GM21786 (cell line): Measurements from ENCODE around the gene C13orf46.
"Not testable (repeated sequence)": the region's sequence is repeated elsewhere in the genome, so short reads cannot be mapped to it uniquely, and the experiment has no call there.

ENCODE experiments used
- ATAC-seq: cut with Tn5 transposase; IDR thresholded peaks from one replicate; pipeline ENCODE4 v1.9.1; 2021; ENCODE audit not compliant: unreplicated experiment

The C13orf46 gene

DNA sequence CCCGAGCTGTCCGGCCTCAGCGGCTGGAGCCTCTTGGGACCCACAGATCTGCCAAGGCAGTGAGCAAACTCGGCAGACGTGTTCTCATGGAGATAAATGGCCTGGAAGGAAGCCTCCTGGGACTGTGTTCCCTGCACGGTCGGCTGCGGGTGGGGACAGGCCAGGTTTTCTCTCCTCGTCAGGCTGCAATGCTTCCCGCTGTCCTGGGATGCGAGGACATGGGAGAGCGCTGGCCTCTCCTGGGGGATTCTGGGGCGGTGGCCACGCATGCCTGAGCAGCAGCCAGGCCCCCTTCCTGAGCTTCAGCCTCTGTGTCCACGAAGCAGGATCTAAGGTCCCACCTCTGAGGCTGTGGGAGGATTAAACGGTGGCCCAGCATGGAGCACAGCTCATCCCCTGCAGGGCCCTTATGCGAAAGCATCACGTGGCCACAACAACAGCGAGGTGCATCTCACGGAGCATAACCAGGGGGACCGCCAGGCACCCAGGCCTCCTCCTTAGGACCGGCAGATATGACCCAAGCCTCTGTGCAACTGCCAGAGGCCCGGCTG, 21.2 kb upstream of the C13orf46 start:
- no peak for ATAC-seq

DNA sequence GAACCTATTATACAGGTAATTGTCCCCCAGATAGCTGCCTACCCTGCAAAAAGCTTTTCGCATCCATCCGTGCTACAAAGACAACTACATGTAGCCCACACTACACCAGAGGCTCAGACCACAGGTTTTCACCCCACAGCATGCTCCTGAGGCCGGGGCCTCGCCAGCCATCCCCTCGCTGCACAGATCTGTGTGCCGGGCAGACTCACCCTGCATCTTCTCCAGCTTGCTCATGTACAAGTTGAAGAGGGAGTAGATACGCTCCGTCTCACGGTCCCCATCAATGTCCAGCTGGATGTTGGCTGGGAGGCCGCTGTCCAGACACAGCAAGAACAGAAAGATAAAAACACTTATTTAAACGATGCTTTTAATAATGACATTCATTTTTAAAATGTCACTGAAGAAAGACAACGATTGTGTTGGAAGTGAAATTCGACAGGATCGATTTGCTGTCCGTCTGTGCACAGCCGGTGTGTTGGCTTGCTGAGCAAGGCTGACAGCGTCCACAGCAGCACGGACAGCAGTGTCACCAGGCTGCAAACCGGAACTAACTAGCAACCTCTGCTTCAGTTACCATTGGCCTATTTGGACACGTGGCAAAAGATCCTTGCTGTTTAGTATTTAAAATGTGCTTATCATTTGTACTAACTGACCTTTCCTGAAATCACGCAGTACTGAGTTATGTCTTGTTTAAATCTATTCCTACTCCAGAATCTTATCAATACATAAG, 18.6 kb upstream of the C13orf46 start:
- no peak for ATAC-seq

DNA sequence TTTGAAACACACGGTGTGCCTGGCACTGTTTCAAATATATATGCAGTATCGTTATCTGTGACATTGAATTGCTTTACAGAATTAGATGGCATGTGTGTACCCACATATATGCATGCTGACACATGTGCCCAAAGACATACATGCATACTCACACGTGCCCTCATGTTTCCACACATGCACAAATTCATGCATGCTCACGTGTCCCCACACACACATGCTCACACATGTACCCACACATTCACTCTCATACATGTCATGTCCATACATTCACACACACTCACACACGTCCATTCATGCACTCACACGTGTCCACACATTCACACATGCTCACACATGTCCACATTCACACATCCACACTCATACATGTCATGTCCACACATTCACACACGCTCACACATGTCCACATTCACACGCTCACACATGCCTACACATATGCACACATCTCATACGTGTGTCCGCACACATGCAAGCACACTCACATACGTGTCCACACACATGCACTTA, 17.9 kb upstream of the C13orf46 start:
- ATAC-seq, result no peak

DNA sequence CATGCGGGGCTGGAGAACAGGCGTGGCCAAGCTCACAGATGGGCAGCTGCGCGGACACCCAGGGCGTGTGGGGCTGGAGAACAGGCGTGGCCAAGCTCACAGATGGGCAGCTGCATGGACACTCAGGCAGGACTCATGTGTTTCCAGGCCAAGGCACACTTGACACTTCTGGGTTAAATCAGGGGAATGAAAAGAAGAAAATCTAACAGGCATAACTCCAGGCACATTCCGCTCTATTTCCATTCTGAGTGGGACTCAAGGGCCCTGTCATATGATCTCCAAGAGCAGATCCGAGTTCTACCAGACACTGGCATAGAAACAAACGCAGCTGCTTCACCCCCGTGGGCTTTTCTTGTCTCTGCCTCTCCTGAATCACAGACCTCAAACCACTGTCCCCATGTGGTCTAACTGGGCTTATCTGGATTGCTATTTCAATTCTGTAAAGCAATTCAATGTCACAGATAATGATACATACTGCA, 17.4 kb upstream of the C13orf46 start:
- ATAC-seq, result no peak

DNA sequence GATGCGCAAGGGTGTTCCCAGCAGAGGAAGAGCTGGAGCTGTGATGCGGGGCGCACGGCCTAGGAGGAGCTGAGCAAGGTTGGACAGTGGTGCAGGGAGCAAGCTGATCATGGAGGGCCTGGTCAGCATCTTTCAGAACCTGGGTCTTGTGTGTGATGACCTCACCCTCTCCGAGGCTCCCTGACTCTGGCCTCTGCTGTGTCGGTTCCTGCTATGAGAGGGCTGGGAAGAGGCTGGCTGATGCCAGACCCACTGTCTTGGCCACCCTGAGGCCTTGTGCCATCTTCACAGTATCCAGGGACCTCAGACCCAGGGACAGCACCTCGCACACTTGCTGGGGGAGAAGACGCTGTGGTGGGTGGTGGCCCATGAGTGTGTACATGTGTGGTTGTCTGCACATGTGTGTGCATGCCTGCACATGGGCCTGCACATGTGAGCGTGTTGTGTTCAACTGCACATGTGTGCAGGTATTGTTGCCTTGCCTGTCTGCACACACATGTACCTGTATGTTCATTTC, 16.5 kb upstream of the C13orf46 start:
- ATAC-seq, result no peak

DNA sequence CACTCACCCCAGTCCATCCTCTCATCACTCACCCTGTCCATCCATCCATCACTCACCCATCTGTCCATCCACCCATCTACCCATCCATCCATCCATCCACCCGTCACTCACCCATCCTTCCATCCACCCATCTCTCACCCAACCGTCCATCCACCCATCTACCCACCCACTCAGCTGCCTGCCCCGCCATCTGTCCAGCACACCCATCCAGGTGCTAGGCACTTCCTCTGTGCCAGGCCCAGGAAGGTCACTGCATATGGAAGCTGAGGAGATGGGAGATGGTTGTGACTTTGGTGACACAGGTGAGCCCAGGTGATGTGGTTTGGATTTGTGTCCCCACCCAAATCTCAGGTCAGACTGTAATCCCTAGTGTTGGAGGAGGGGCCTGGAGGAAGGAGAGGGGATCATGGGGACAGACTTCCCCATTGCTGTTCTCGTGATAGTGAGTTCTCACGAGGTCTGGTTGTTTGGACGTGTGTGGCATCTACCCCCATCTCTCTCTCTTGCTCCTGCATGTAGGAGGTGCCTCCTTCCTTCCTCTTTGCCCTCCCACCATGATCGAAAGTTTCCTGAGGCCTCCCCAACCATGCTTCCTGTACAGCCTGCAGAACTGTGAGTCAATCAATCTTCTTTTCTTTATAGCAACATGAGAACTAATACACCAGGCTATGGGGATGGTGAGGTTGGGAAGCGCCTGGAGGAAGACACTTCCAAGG, 15.9 kb upstream of the C13orf46 start:
- ATAC-seq, result no peak

DNA sequence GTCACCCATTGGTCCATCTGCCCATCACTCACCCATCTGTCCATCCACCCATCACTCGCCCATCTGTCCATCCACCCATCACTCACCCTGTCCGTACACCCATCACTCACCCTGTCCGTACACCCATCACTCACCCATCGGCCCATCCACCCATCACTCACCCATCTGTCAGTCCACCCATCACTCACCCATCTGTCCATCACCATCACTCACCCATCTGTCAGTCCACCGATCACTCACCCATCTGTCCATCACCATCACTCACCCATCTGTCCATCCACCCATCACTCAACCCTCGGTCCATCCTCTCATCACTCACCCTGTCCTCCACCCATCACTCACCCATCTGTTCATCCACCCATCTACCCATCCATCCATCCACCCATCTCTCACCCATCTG, 15.0 kb upstream of the C13orf46 start:
- not testable (repeated sequence) for ATAC-seq

DNA sequence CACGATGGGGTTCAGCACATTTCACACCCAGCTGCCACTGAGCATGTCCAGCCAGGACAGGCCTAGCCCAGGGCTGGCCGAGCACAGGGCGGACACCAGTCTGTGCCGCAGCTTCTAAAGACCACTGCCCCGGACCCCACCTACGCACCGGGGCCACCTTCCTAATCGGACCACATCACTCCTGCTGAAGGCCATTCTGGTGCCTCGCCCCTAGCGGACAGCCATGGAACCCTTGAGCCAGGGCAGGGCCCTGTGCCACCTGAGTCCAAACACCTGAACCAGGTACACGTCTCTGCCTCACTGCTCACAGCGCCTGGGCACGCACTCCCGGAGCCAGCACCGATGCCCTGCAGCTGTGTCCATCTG, 8.4 kb upstream of the C13orf46 start:
- no peak for ATAC-seq

DNA sequence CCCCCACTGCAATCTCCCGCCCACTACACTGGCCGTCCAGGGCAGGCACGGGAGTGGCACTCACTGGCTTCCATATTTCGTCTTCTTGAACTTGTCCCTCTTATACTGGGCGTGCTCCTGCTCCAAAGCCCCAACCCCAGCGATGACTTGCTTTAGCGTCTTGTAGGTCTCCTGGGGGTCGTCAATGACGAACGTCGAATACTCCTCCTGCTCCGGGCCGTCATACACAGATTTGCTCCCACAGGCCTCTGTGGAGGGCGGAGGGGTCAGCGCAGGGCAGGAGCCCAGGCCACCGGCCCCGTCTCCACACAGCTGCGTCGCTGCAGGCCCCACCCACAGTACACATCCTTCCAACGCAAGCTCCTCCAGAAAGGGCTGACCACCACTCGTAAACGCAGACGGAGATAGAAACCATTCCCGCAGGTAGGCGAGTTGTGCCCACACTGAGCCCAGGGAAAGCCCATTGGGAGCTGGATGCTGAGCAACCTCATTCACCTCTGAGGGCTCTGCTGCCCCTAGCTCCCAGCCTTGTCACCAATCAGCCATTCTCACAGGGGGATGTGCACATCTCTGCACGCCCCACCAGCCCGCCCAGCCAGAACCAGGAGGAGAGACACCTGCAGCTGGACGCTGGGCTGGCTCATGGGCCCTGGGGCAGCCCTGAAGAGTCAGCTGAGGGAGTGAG, 7.9 kb upstream of the C13orf46 start:
- ATAC-seq, result no peak

DNA sequence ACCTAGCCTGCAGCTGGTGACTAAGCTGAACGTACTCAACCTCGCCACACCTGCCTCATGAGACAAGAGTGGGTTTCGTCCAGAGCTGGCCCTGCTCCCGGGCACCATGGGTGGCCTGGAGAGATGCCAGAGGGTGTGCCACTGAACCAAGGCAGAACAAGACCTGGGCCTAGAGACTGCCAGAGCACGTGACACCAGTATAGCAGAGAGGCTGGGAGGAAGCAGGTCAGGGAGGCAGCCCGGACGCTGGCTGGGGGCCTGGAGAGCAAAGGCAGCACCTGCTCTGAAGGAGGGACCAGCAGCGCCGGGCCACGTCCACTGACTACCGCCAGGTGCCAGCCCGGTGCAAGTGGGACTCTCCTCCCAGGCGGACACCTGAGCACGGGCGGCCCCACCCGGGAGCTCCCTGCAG, 7.3 kb upstream of the C13orf46 start:
- ATAC-seq, result no peak

DNA sequence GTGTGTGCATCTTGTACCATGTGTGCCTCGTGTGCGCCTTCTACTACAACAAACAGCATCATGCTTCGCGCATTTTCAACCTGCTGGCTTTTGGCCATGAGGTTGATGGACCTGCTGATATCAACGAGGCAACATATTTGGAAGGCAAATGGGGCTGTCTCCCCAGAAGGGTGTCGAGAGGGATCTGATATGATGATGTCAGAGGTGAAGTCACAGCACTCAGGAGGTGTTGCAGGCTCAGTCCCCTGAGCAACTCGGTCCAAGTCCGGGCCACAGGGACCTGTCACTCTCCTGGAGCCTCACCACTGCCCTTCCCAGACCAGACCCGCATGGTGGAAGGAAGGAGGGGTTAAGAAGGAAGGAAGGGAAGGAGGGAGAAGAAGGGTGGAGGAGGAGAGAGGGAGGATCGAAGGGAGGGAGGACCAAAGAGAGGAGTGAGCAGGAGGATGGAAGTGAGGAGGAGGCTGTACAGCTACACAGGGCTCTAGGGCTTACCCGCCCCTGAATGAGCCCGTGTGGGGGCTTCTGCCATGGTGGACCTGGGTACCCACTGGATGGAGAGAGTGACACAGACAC, 6.7 kb upstream of the C13orf46 start:
- no peak for ATAC-seq

DNA sequence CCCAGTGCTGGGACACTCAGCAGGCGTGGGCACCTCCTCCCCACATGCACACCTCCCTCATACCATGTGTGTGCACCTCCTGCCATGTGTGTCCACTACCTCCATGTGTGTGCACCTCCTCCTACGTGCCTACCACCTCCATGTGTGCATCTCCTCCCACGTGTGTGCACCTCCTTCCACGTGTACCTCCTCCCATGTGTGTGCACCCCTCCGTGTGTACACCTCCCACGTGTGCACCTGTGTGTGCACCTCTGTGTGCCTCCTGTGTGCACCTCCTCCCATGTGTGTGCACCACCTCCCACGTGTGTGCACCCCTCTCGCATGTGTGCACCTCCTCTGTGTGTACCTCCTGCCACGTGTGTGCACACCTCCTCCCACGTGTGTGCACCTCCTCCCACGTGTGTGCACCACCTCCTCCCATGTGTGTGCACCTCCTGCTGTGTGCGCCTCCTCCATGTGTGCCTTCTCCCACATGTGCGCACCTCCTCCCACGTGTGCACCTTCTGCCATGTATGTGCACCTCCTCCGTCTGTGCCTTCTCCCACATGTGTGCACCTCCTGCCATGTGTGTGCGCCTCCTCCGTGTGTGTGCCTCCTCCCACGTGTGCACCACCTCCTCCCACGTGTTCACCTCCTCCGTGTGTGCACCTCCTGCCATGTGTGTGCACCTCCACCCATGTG, 6.1 kb upstream of the C13orf46 start:
- no peak for ATAC-seq

DNA sequence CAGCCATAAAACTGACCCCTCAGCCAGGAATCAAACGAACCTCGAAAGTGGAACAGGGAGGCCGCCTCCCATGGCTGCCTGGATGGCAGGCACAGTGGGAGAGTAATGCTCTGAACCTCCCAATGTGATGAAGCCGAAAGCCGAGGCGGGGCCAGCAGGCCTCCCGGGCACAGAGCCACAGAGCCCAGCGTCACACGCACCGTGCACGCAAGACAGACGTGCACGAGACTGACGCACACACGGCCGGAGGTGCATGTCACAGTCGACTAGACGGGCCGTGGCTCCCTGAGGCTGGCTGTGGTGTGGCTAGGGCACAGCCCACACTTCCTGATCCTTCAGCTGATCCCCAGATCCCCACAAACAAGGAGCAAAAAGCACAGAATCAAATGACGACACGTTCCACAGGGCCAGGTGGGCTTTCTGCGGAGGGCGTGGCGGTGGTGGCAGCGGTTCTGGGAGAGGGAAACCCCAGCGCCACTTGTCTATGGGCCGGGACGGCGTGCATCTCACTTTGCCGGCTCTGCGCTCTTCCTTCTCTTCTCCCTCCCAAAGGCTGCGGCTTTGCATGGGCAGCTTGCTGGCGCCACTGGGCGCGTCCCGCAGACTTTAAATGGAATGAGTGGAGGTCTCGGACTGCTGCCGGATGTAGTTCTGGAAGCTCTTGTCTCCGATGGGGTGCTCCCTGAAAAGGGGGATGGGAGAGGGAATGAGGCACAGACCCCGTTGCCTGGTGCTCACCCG, 5.0 kb upstream of the C13orf46 start:
- ATAC-seq, result no peak

DNA sequence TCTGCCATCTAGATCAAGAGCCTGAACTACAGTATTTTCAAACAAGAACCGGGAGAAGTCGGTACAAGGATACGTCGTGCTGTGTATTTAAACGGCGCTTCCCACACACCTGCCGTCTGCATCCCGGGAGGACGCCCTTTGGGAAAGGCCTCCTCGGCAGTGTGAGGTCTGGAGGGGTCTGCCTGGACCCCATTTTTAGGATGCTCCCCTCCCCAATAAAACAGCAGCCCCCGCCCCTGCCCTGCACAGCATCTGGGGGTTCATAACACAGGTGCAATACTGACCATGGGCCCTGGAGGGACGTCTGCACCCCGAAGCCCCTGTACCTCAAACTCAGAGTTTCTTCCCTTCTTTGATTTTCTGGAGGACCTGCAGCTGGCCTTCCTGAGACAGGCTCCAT, 4.1 kb upstream of the C13orf46 start:
- ATAC-seq, result no peak

DNA sequence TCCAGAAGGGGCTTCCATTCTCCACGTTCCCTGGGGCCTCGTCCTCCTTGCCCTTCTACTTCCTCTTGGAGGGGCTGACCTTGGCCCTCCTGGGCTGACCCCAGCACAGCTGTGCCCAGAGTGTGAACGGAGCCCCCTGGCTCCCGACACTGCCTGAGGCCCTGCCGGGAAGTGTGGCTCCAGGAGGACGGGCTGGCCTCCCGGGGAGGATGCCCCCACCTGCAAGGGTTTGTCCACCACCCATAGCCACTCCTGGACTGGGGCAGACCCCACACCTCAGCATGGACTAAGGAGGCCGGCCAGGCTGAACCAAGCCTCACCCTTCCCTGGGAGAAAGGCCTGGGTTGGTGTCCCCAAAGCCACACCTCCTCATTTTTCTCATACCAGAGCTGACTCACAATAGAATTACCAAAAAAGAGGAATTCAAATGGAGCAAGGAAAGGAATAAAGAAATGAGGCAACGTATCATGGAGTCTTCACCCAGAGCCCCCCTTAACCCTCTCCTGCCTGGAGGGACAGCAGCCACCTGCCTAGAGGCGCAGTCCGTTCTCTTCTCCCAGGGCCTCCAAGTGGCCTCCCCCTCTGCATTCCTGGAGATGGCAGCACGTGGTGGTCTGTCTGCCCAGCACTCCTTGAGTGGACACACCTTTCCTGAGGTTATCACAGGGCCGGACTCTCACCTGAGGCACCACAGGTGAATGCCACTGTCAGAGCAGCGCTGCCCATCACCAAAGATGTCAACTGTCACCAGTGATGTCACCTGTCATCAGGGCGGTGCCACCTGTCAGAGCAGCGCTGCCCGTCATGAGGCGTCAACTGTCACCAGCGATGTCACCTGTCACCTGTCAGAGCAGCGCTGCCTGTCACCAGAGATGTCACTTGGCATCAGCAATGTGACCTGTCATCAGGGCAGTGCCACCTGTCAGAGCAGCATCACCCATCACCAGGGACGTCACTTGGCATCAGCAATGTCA, 3.1 kb upstream of the C13orf46 start:
- no peak for ATAC-seq

DNA sequence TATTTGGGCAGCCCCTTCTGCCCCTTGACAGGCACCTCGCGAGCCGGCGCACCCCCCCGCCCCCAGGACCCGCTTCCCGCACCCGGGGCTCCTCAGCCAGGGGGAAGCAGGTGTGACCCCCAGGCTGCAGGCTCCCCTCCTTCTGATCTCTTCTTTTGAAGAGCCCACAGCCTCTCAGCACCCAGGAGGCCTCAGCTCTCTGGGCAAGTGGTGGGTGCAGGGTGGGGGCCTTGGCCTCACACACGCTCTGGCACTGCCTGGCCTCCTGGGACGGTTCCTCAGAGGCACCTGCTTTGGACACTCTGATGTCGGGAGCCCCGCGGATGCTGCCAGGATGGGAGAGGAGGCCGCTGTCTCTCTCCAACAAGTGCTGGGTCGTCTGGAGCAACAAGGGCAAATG, 1.5 kb upstream of the C13orf46 start:
- ATAC-seq, result no peak

DNA sequence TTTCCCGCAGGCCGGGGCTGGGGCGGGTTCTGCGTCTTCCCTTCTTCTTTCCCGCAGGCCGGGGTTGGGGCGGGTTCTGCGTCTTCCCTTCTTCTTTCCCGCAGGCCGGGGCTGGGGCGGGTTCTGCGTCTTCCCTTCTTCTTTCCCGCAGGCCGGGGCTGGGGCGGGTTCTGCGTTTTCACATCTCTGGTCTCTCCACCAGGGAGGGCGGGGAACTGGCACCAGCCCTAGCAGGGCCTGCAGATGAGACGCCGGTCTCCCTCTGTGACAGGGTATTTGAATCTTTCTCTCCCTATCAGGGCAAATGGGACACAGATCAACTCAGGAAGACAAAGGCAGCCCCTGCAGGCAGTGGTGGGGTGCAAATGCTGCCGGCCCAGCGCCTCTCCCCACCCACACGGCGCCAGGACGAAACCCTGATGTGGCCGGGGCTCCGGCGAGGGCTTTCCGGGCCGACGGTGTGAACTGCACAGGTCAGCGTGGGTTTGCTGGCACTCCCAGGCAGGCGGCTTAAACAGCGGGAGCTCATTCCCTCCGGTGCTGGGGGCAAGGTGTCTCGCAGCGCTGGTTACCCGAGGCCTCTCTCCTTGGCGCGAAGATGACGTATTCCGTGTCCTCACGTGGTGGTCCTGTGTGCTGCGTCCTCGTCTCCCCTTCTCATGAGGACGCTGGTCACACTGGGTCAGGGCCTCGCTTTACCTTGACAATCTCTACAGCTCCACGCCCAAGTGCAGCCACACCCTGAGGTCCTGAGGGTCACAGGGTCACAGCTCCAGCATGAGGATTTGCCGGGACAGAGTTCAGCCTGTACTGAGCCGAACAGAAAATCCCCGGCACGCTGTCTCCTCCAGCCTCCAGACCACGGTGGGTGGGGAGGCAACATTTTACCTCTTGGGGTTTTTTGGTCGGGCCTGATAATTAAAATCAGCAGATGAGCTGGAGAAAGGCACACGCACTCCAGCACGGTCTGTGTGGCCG, 717 bp upstream of the C13orf46 start:
- ATAC-seq, result no peak
